AG08396 (cell line): Measurements from ENCODE around the gene FGFBP1.
"Not testable (repeated sequence)": the region's sequence is repeated elsewhere in the genome, so short reads cannot be mapped to it uniquely, and the experiment has no call there.

Experiments used
- DNase-seq: peaks from one replicate; pipeline ENCODE4 v3.0.0; 2012; ENCODE audit warnings: low spot score, mixed read lengths

FGFBP1 gene

DNA sequence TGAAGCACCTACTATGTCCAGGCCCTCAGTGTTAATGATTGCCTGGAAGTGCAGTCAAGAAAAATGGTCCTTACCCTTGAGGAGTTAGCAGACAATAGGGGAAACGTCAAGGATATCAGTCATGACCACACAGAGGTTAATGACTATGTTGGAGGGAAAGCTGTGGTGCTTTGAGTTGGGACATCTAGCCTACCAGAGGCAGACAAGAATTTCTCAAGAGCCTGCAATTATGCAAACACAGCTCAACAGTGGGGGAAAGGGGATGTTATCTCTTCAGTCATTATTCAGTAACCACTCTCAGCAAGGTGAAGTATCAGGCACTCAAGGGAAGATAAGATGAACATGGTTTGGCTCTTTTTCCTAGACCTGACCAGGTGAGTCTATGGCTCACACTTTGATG, 7.0 kb upstream of the FGFBP1 start:
- no peak for DNase-seq

GRCh38 chr4:15944895-15945294, 6.4 kb upstream of the FGFBP1 start:
- no peak for DNase-seq

- DNase-seq: no peak
These were observed 3.7 kb upstream of the FGFBP1 start for GRCh38 chr4:15942283-15942682.

DNA sequence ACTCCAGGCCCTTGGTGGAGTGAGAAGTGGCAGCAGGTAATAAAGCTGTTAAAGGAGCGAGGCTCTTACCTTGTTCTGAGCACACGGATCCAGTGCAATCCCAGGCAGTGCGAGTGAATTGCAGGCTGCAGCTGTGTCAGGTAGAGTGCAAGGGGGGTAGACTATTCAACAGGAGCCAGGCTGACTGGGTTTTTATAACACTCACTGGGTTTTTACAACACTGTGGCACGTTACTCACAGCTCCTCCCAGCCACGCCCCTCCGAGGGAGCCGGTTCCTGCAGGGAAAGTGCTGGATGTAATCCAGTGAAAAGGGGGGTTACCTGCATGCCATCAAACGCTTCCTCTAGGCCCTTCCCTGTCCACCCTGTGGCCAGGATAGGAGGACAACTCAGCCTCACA, 358 bp downstream of the FGFBP1 start:
- no peak for DNase-seq

- no peak for DNase-seq
These were observed 2.0 kb downstream of the FGFBP1 start for GRCh38 chr4:15936495-15936894.

- no peak for DNase-seq
These were observed 2.8 kb downstream of the FGFBP1 start for GRCh38 chr4:15935504-15936402.

GRCh38 chr4:15934259-15934658, 4.3 kb downstream of the FGFBP1 start:
- no peak for DNase-seq

DNA sequence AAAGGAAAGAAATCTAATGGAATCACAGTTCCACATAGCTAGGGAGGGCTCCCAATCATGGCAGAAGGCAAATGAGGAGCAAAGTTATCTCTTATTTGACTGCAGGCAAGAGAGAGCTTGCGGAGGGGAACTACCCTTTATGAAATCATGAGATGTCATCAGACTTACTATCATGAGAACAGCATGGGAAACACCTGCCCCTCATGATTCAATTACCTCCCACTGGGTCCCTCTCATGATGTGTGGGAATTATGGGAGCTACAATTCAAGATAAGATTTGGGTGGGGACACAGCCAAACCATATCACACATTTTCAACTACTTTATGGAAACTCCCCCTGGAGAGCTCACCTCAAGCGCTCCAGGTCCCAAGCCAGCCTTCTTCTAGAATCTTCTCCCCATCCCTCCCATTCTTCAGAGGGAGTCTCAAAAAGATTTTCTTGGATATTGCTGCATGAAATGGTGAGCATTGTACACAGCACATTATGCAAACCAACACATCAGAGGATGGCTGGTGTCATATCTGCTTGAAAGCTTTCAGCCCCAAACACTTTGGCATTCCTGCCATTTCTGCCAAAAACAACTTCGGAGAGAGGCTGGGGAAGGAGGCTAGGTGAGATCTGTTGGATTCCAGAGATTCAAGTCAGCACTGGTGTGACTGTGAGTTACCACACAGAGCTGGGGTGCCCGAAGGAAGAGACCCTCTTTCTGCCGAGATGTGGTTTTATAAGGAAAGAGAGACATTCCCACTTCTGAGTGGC, 6.9 kb downstream of the FGFBP1 start:
- DNase-seq: no peak

- no peak for DNase-seq
These were observed 8.2 kb downstream of the FGFBP1 start for GRCh38 chr4:15930314-15930713.

- no peak for DNase-seq
These were observed 9.0 kb downstream of the FGFBP1 start for GRCh38 chr4:15929540-15929939.

GRCh38 chr4:15928883-15929282, 9.7 kb downstream of the FGFBP1 start:
- no peak for DNase-seq

DNA sequence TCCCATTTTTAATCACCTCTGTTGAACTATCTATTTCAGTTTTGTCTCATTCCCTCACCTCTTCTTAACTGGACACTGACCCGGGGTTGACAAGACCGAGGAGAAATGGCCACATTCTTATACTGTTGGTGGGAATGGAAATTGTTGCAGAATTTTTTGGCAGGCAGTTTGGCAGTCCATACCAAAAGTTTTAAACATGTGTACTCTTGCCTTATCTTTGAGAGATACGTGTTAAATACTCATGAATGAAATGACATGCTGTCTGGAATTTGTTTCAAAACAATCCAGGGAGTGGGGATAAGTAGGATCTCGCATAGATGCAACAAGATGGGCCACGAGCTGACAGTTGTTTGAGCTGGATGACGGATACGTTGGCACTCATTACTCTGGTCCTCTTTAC, 12.1 kb downstream of the FGFBP1 start:
- DNase-seq: no peak

GRCh38 chr4:15925830-15926229, 12.7 kb downstream of the FGFBP1 start:
- no peak for DNase-seq

DNA sequence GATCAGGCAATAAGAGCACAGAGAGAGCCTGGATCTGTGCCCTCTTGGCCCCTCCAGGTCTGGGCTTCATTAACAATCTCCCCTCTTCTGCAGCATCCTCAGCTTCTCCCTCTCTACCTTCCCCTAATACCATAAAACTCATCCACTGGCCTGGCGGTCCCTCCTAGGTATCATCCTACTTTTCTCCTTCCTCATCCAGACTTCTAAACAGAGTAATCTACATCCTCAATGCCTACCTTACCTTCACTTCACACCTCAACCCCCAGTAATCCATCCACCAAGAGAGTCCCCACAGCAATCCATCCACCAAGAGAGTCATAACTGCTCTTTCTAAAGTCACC, 17.0 kb downstream of the FGFBP1 start:
- DNase-seq: no peak

DNA sequence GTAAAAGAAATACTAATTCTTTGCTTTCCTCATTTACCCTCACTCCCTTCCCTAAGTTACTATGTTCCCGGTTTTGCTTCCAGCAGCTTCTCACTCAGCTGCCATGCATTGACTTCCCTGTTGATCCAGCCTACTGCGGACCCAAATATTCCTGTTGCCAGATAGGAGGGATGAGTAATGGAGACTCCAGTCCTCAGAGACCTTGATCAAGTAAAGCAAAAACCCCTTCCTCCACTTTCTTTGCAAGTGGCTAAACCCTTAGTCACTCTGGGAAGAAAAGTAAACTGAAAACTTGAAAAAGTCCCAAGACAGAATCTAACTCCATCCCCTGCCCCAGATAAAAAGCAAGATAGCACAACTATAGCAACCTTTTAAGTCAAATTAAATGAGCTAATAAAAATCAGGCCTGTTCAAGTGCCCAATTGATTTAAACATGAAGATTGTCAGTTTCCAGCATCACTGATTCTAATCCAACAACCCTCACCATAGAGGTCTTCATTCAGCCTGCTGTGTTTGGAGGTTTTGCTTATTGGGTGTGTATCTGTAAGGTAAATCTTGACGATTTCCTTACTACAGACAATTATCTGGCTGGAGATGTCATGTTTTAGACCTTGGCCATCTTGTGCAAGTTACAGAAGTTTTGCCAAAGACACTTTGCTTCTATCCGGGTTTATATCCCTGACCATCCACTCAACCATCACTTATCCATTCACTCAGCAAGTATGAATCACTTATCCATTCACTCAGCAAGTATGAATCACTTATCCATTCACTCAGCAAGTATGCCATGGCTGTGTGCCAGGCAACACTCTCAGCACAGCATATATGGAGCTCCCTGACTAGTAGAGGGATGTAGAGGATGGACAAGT, 17.6 kb downstream of the FGFBP1 start:
- peak; percentile 79 for DNase-seq

DNA sequence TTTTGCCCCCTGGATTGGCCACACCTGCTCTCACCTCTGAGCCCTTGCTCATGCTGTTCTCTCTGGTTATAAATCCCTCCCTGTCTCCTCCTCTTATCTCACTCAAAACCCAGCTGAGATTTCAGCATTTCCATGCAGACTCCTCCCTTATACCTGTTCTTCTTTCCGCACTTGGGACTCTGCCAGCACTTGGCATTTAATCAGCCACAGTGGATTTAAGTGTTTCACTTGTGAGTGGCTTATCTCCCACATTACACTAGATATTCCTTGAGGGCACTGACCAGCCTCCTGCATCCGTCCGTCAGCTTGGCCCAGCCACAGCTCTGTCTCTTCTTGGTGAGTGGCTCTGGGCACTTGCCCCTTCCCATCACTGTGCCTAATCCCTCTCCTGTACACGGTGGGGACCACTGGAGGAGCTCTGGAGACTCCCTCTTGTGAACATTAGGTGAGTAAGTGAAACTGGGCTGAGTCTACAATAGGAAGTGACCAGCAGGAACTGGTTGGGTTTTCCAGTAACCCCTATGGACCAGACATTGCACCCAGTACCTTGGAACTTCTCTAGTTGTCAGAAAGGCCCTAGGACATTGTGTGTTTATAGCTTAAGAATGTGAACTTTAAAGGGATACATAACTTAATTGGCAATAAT, 19.9 kb downstream of the FGFBP1 start:
- DNase-seq: no peak

- no peak for DNase-seq
These were observed 21.2 kb downstream of the FGFBP1 start for GRCh38 chr4:15917297-15917696.

GRCh38 chr4:15916358-15916757, 22.2 kb downstream of the FGFBP1 start:
- DNase-seq: not testable (repeated sequence)

- DNase-seq: no peak
These were observed 23.8 kb downstream of the FGFBP1 start for GRCh38 chr4:15914736-15915135.

GRCh38 chr4:15914291-15914690, 24.2 kb downstream of the FGFBP1 start:
- DNase-seq: no peak

GRCh38 chr4:15913631-15913970, 24.9 kb downstream of the FGFBP1 start:
- DNase-seq: peak; percentile 76
